GM21825 (cell line): Measurements from ENCODE around the gene PLIN4.
"Not testable (repeated sequence)": the region's sequence is repeated elsewhere in the genome, so short reads cannot be mapped to it uniquely, and the experiment has no call there.

Experiments
- ATAC-seq: cut with Tn5 transposase; IDR thresholded peaks from one replicate; pipeline ENCODE4 v1.9.1; 2021; ENCODE audit warnings: mild to moderate bottlenecking, moderate library complexity; ENCODE audit not compliant: unreplicated experiment

The PLIN4 gene

GRCh38 chr19:4548238-4548584, 29.9 kb upstream of the PLIN4 start:
- ATAC-seq, result no peak

- ATAC-seq, result no peak
Observed at GRCh38 chr19:4547303-4548237, 29.3 kb upstream of the PLIN4 start.

- no peak for ATAC-seq
Observed at GRCh38 chr19:4543842-4544647, 25.8 kb upstream of the PLIN4 start.

GRCh38 chr19:4542896-4543841, 24.9 kb upstream of the PLIN4 start:
- ATAC-seq, result no peak

- not testable (repeated sequence) for ATAC-seq
Observed at GRCh38 chr19:4541806-4542145, 23.5 kb upstream of the PLIN4 start.

GRCh38 chr19:4541114-4541805, 23.0 kb upstream of the PLIN4 start:
- ATAC-seq, result no peak

GRCh38 chr19:4539693-4540581, 21.7 kb upstream of the PLIN4 start, which contains the start of gene LRG1:
LRG1 (minus strand) TSS chr19:4540036; CDS start chr19:4540013, 23 bp downstream.
- ATAC-seq, result no peak

GRCh38 chr19:4539169-4539692, 20.9 kb upstream of the PLIN4 start:
- ATAC-seq, result no peak

GRCh38 chr19:4538601-4538954, 20.3 kb upstream of the PLIN4 start:
- ATAC-seq, result no peak

- no peak for ATAC-seq
Observed at GRCh38 chr19:4537953-4538600, 19.8 kb upstream of the PLIN4 start.

- no peak for ATAC-seq
Observed at GRCh38 chr19:4536798-4537197, 18.5 kb upstream of the PLIN4 start.

GRCh38 chr19:4534836-4535658, 16.8 kb upstream of the PLIN4 start, which contains the start of gene PLIN5:
PLIN5 (minus strand) TSS chr19:4535224; CDS start chr19:4534074, 1,150 bp downstream.
- no peak for ATAC-seq

- no peak for ATAC-seq
Observed at GRCh38 chr19:4533835-4534424, 15.6 kb upstream of the PLIN4 start.

GRCh38 chr19:4533334-4533733, 15.0 kb upstream of the PLIN4 start:
- no peak for ATAC-seq

- ATAC-seq, result no peak
Observed at GRCh38 chr19:4531562-4532165, 13.4 kb upstream of the PLIN4 start.

- ATAC-seq, result no peak
Observed at GRCh38 chr19:4529924-4530522, 11.7 kb upstream of the PLIN4 start.
